ENCODE results near the gene RUSC1.

DNA sequence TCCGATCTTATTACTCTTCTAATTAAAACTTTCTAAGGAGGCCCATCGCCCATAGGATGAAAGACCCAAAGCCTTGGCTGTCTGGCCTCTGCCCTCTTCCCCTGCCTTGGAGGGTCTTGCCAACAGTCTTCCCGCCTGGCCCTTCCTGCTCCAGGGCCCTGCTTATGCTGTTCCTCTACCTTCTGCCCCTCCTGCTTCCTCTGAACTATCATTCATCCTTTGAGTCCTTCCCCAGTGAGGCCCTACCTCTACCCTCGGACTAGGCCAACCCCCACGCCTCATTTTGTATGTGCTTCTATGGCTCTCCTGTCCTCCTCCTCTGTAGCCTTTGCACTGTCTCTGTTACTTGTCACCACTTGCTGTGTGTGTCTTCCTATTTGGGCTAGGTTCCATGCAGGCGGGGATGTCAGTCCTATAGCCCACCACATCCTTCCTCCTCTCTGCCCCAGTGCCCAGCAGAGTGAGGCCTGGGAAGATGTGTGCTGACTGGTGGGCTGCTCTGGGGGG, 5.4 kb downstream of the RUSC1 start:
- TF ChIP-seq EZH2 (IDR thresholded peaks at IDR 0.05; ENCODE audit: low read depth, low read length, severe bottlenecking) (no peak), CHD1 (IDR thresholded peaks at IDR 0.05; ENCODE audit: low read depth, low read length) (no peak), TAF1 (IDR thresholded peaks at IDR 0.05; ENCODE audit: low read depth, low read length) (no peak), POLR2A (IDR thresholded peaks at IDR 0.05; ENCODE audit: control extremely low read depth in 1 of 2, low read depth in 2 of 2, low read length in 2 of 2) (no peak), EP300 (IDR thresholded peaks at IDR 0.05; ENCODE audit: borderline replicate concordance in 1 of 2, low read depth in 2 of 2, low read length in 2 of 2) (no peak), SP1 (IDR thresholded peaks at IDR 0.05; ENCODE audit: low read depth, low read length) (no peak), JUND (IDR thresholded peaks at IDR 0.05; ENCODE audit: low read length) (no peak), TBP (IDR thresholded peaks at IDR 0.05; ENCODE audit: low read depth, low read length) (no peak), KDM5A (IDR thresholded peaks at IDR 0.05; ENCODE audit: low read length) (no peak), POLR2AphosphoS5 (IDR thresholded peaks at IDR 0.05; ENCODE audit: low read depth, low read length) (no peak), SIN3A (conservative IDR thresholded peaks at IDR 0.05 in 1 of 2, IDR thresholded peaks at IDR 0.05 in 1 of 2; ENCODE audit: low read depth in 1 of 2, low read length in 2 of 2) (no peak), MAFK (IDR thresholded peaks at IDR 0.05; ENCODE audit: low read depth, low read length) (no peak)
- TF ChIP-seq, protein P1, sequence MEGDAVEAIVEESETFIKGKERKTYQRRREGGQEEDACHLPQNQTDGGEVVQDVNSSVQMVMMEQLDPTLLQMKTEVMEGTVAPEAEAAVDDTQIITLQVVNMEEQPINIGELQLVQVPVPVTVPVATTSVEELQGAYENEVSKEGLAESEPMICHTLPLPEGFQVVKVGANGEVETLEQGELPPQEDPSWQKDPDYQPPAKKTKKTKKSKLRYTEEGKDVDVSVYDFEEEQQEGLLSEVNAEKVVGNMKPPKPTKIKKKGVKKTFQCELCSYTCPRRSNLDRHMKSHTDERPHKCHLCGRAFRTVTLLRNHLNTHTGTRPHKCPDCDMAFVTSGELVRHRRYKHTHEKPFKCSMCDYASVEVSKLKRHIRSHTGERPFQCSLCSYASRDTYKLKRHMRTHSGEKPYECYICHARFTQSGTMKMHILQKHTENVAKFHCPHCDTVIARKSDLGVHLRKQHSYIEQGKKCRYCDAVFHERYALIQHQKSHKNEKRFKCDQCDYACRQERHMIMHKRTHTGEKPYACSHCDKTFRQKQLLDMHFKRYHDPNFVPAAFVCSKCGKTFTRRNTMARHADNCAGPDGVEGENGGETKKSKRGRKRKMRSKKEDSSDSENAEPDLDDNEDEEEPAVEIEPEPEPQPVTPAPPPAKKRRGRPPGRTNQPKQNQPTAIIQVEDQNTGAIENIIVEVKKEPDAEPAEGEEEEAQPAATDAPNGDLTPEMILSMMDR (IDR thresholded peaks at IDR 0.05; ENCODE audit: control extremely low read depth in 1 of 3, insufficient read depth in 1 of 3, low read depth in 1 of 3, low read length in 3 of 3) = no peak
- TF ChIP-seq, protein P2, sequence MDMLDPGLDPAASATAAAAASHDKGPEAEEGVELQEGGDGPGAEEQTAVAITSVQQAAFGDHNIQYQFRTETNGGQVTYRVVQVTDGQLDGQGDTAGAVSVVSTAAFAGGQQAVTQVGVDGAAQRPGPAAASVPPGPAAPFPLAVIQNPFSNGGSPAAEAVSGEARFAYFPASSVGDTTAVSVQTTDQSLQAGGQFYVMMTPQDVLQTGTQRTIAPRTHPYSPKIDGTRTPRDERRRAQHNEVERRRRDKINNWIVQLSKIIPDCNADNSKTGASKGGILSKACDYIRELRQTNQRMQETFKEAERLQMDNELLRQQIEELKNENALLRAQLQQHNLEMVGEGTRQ (IDR thresholded peaks at IDR 0.05; ENCODE audit: low read length) = no peak
